CD4-positive, alpha-beta T cell (primary cell): ENCODE measurements around the gene CINP. TPM values are rescaled to one million over a fixed set of nuclear protein-coding genes. Genes with fewer than 3 reads are reported as not detected.
A peak's percentile ranks its signal among the peaks of the same experiment; 100 is the strongest.

Experiments
- ATAC-seq: fragments of 200-7000 bp; cut with Tn5 transposase; one replicate; pipeline ENCODE4 v1.10.0; 2022; ENCODE audit warnings: mild to moderate bottlenecking; ENCODE audit not compliant: poor library complexity
- CTCF ChIA-PET: fragments of 350-600 bp; sonication (Branson Sonifier 250); formaldehyde crosslinking; loops from one replicate; lab custom pipeline; 2021; ENCODE audit warnings: antibody characterized with exemption, inconsistent platforms; lab: Charles Lee
- POLR2A ChIA-PET: fragments of 350-600 bp; sonication (Branson Sonifier 250); formaldehyde crosslinking; loops from one replicate; lab custom pipeline; 2021; ENCODE audit warnings: antibody characterized with exemption, inconsistent platforms; lab: Charles Lee
- DNase-seq, 14 experiments: peaks; one replicate each; pipeline ENCODE4 v3.0.0-alpha.2; 2013 to 2020; ENCODE audit warnings: mixed read lengths in 2 of 14
- H3K27ac ChIP-seq, 2 donors: one replicate each; pipeline versions ENCODE4 v1.5.1 to v1.7.0; 2013; ENCODE audit warnings: low read length in 2 of 2, low read depth in 1 of 2, mild to moderate bottlenecking in 1 of 2
- H3K27me3 ChIP-seq, 2 experiments: 1 replicate in 1 of 2; 2 replicates in 1 of 2; pipeline versions ENCODE4 v1.6.1 to v1.7.0; 2013; ENCODE audit warnings: low read length in 2 of 2, control low read depth in 1 of 2, mild to moderate bottlenecking in 1 of 2, moderate library complexity in 1 of 2; ENCODE audit not compliant: insufficient read depth in 2 of 2, control insufficient read depth in 1 of 2
- H3K36me3 ChIP-seq: one replicate; pipeline ENCODE4 v1.6.1; 2013; ENCODE audit warnings: low read length, control low read depth; ENCODE audit not compliant: insufficient read depth
- H3K4me1 ChIP-seq: one replicate; pipeline ENCODE4 v1.6.1; 2013; ENCODE audit warnings: low read length, control low read depth; ENCODE audit not compliant: insufficient read depth
- H3K4me3 ChIP-seq: one replicate; pipeline ENCODE4 v1.5.1; 2013; ENCODE audit warnings: mild to moderate bottlenecking, low read length, moderate library complexity
- H3K9me3 ChIP-seq, 2 experiments: 1 replicate in 1 of 2; 2 replicates in 1 of 2; pipeline versions ENCODE4 v1.6.1 to v1.7.0; 2013; ENCODE audit warnings: low read length in 2 of 2, mild to moderate bottlenecking in 2 of 2, control low read depth in 1 of 2, moderate library complexity in 1 of 2; ENCODE audit not compliant: control insufficient read depth in 1 of 2, insufficient read depth in 1 of 2
- H3K27ac Mint-ChIP-seq: one replicate; pipeline ENCODE4 v1.8.0; 2020; ENCODE audit warnings: mixed read lengths
- H3K27me3 Mint-ChIP-seq: one replicate; pipeline ENCODE4 v1.8.0; 2021; ENCODE audit warnings: mixed read lengths
- H3K36me3 Mint-ChIP-seq: one replicate; pipeline ENCODE4 v1.8.0; 2021; ENCODE audit warnings: low read depth, mixed read lengths
- H3K4me1 Mint-ChIP-seq: one replicate; pipeline ENCODE4 v1.8.0; 2021; ENCODE audit warnings: low read depth, mixed read lengths
- H3K4me3 Mint-ChIP-seq: one replicate; pipeline ENCODE4 v1.8.0; 2020; ENCODE audit warnings: mild to moderate bottlenecking, mixed read lengths
- H3K9me3 Mint-ChIP-seq: one replicate; pipeline ENCODE4 v1.8.0; 2020; ENCODE audit warnings: mixed read lengths
- intact Hi-C, 2 experiments: fragments of 100-400 bp; cut with DNase I in 1 of 2; cut with micrococcal nuclease in 1 of 2; formaldehyde crosslinking; loops; one replicate each; pipeline versions ENCODE4 v1.15.1 to v1.9.0; 2023 to 2025; cut with DNase I, micrococcal nuclease
- polyA plus RNA-seq, 2 donors: library from polyadenylated mRNA; unstranded; fragments of 120-200 nt; gene quantifications; one replicate each; pipeline ENCODE4 v1.2.1, GENCODE V29; 2013
- total RNA-seq, 174 experiments: library from RNA in 2 of 174; stranded (reverse) in 2 of 174; gene quantifications; one replicate each; pipeline ENCODE4 v1.2.3 and lab custom pipeline; 2021 to 2026
- TF ChIP-seq, protein P1 (sequence below): fragments of 200-600 bp; IDR thresholded peaks from one replicate; pipeline ENCODE4 v1.8.0; 2022; ENCODE audit warnings: antibody characterized with exemption, mild to moderate bottlenecking

Gene CINP
- total RNA-seq (10 to 100 TPM; 12.6 to 14.5 TPM), total RNA-seq (lab: John Stamatoyannopoulos, UW) (12.3 to 48.1 (median 24.9) reads per million in 172 experiments)
- polyA plus RNA-seq (2013, experiment 1 of 2), result 22.6 TPM
- 20.9 TPM for polyA plus RNA-seq (2013, experiment 2 of 2)

DNA sequence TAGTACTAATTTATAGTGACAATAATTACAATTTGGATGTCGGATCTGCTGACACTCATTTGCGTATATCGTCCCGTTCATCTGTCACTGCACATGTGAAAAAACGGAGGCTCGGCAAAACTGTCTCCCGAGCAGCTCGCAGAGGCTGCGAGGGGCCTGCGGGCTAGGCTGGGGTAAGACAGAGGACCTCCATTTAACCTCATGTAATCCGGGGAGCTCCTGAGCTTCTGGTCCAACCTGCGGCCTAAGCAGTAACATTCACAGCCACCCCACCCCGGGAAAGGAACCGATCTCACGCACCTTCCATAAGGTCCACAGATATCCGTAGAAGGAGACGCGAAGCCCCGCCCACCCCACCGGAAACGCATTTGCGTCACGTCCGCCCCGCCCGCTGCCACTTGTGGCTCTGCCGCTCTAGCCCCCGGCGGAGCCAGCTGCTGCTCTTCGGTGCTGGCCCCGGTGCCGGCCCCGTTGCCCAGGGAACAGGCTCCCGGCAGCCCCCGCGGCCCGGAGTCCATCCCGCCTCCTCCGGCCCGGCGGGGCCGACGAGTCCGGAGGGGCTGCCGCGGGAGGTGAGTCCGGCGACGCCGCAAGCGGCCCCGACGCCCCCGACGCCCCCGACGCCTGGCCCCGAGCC, at the start of gene CINP, which contains the start of gene TECPR2:
TSS of gene CINP (minus strand) at position 346 of the 637 bp plus-strand sequence. CDS start at position 307, 39 bp downstream.
TSS of gene TECPR2 (plus strand) at position 397 of the 637 bp plus-strand sequence. CDS start 13,781 bp downstream, outside the sequence.
- H3K4me1 Mint-ChIP-seq, result peaks cover 21% of the 10 kb centered on the region
- ChIA-PET POLR2A (interaction anchor here (0.8 to 1.9 kb wide), 3 partner anchors 43 to 163 kb away, joined by 3 to 17 read pairs (median 5); partner anchors contain the start of gene ZNF839), CTCF (no interaction called here)
- Histone ChIP-seq H3K9me3 (no peaks in the 10 kb centered on the region), H3K4me1 (peaks cover 27% of the 10 kb centered on the region), H3K27ac (peak within 1 kb of the TSS; percentile 74 to 89), H3K27me3 (no peaks in the 10 kb centered on the region), H3K4me3 (peak within 1 kb of the TSS; percentile 91), H3K36me3 (peaks cover 20% of the 10 kb centered on the region)
- H3K36me3 Mint-ChIP-seq, result peaks cover 36% of the 10 kb centered on the region
- ATAC-seq (peak; percentile 90), DNase-seq (peak; percentile 92 to 99 (median 96))
- H3K27me3 Mint-ChIP-seq, result no peaks in the 10 kb centered on the region
- H3K9me3 Mint-ChIP-seq, result no peaks in the 10 kb centered on the region
- TF ChIP-seq, protein P1, sequence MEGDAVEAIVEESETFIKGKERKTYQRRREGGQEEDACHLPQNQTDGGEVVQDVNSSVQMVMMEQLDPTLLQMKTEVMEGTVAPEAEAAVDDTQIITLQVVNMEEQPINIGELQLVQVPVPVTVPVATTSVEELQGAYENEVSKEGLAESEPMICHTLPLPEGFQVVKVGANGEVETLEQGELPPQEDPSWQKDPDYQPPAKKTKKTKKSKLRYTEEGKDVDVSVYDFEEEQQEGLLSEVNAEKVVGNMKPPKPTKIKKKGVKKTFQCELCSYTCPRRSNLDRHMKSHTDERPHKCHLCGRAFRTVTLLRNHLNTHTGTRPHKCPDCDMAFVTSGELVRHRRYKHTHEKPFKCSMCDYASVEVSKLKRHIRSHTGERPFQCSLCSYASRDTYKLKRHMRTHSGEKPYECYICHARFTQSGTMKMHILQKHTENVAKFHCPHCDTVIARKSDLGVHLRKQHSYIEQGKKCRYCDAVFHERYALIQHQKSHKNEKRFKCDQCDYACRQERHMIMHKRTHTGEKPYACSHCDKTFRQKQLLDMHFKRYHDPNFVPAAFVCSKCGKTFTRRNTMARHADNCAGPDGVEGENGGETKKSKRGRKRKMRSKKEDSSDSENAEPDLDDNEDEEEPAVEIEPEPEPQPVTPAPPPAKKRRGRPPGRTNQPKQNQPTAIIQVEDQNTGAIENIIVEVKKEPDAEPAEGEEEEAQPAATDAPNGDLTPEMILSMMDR, result no peak
- no peak within 1 kb of the TSS for H3K27ac Mint-ChIP-seq
- intact Hi-C loops, result loop anchor here (1.0 to 10.0 kb wide), 9 partner anchors 44 to 1202 kb away; partner anchors contain the start of genes BAG5 (in 1 of the 2), COA8 (in 1 of the 2), DYNC1H1 (in 1 of the 2) and EIF5 (in 1 of the 2)
- H3K4me3 Mint-ChIP-seq, result peak within 1 kb of the TSS; percentile 94

DNA sequence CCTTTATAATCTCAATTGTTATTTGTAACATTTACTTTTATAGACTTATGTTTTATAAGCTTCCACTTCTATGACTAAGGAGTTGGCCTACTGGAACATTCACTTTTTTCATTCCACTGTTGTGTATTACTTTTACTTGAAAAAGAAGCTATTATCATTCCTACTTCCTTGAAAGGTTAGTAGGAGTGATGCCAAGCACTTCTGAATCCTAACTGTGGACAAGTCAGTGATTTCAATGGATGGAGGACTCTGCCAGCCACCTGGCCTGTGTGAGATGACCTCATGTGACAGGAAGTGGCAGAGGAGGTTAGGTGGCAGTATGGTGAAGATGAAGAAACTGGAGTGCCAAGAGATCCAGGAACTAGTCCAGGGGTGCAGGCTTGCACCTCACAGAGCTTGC, 46.0 kb upstream of the CINP start:
- Histone ChIP-seq H3K4me1 (no peaks in the 10 kb centered on the region), H3K27me3 (no peaks in the 10 kb centered on the region), H3K9me3 (peaks cover 0 to 3% of the 10 kb centered on the region in 2 experiments), H3K36me3 (peaks cover 3% of the 10 kb centered on the region), H3K27ac (no peak overlapping the region), H3K4me3 (no peak overlapping the region)
- Mint-ChIP-seq H3K27me3 (no peaks in the 10 kb centered on the region), H3K4me3 (no peak overlapping the region), H3K36me3 (peaks cover 45% of the 10 kb centered on the region), H3K4me1 (no peaks in the 10 kb centered on the region), H3K9me3 (no peaks in the 10 kb centered on the region), H3K27ac (no peak overlapping the region)
- ATAC-seq (no peak), DNase-seq (peak in 1 of 14 experiments; percentile 1)
- CTCF ChIA-PET, result no interaction called here
- POLR2A ChIA-PET, result no interaction called here
- TF ChIP-seq, protein P1, result no peak
- intact Hi-C loops, result no loop called here

- peaks cover 7% of the 10 kb centered on the region for H3K9me3 Mint-ChIP-seq
- peaks cover 58% of the 10 kb centered on the region for H3K36me3 Mint-ChIP-seq
- Histone ChIP-seq H3K36me3 (peaks cover 3% of the 10 kb centered on the region), H3K4me3 (no peak overlapping the region), H3K4me1 (no peaks in the 10 kb centered on the region), H3K27ac (no peak overlapping the region), H3K27me3 (no peaks in the 10 kb centered on the region), H3K9me3 (peaks cover 3 to 10% of the 10 kb centered on the region in 2 experiments)
- intact Hi-C loops, result no loop called here
- DNase-seq, result no peak
- H3K4me1 Mint-ChIP-seq, result no peaks in the 10 kb centered on the region
- no peak overlapping the region for H3K27ac Mint-ChIP-seq
- H3K4me3 Mint-ChIP-seq, result no peak overlapping the region
- H3K27me3 Mint-ChIP-seq, result no peaks in the 10 kb centered on the region
- ChIA-PET POLR2A (no interaction called here), CTCF (no interaction called here)
- ATAC-seq, result no peak
- TF ChIP-seq, protein P1, result no peak
Observed at GRCh38 chr14:102407258-102407657, 44.6 kb upstream of the CINP start.
